Vagina (tissue), 2 donors: Measurements from ENCODE around the gene PLCB3.

Experiments used
- POLR2AphosphoS5 ChIP-seq, 2 donors: sonication (generic); formaldehyde crosslinking; IDR thresholded peaks; one replicate each; pipeline ENCODE4 v1.9.0; 2017; ENCODE audit warnings: antibody characterized with exemption in 2 of 2, mild to moderate bottlenecking in 2 of 2, low read depth in 1 of 2; ENCODE audit not compliant: insufficient read depth in 1 of 2
- TF ChIP-seq, protein P1 (sequence below), 3 experiments: fragments of 450-650 bp in 2 of 3; fragments of 200-600 bp in 1 of 3; sonication (generic) in 1 of 3; IDR thresholded peaks; one replicate each; pipeline ENCODE4 v1.5.1; 2017 to 2019; ENCODE audit warnings: antibody characterized with exemption in 3 of 3, mild to moderate bottlenecking in 2 of 3, moderate library complexity in 2 of 3

DNA sequence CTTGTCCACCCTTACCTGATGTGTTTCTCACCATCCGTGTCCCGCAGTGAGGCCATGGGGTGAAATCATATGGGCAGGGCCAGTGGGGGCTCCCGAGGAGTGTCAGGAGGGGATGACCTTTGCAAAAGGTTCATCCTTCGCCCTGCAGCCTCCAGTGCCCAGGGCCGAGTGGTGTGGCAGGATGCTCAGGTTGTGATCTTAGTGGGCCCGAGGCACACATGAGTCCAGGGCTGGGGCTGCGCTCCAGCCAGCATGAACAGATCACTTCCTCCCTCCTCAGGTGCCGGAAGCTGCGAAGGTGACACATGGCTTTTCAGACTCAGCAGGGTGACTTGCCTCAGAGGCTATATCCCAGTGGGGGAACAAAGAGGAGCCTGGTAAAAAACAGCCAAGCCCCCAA lies 13.3 kb upstream of the PLCB3 start:
- TF ChIP-seq, protein P1, sequence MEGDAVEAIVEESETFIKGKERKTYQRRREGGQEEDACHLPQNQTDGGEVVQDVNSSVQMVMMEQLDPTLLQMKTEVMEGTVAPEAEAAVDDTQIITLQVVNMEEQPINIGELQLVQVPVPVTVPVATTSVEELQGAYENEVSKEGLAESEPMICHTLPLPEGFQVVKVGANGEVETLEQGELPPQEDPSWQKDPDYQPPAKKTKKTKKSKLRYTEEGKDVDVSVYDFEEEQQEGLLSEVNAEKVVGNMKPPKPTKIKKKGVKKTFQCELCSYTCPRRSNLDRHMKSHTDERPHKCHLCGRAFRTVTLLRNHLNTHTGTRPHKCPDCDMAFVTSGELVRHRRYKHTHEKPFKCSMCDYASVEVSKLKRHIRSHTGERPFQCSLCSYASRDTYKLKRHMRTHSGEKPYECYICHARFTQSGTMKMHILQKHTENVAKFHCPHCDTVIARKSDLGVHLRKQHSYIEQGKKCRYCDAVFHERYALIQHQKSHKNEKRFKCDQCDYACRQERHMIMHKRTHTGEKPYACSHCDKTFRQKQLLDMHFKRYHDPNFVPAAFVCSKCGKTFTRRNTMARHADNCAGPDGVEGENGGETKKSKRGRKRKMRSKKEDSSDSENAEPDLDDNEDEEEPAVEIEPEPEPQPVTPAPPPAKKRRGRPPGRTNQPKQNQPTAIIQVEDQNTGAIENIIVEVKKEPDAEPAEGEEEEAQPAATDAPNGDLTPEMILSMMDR (IDR thresholded peaks at IDR 0.05) = no peak
- no peak for TF ChIP-seq POLR2AphosphoS5 (IDR thresholded peaks at IDR 0.05; ENCODE audit: insufficient read depth in 1 of 2, low read depth in 1 of 2)
